Measurements from ENCODE around the gene CPNE6. TPM values are rescaled to one million over a fixed set of nuclear protein-coding genes. Genes with fewer than 3 reads are reported as not detected.

CPNE6 gene
- polyA plus RNA-seq, 1 of the 3 experiments (the other 2 are of a cell fraction) = not detected

GRCh38 chr14:24072436-24072835 is 1.1 kb downstream of the CPNE6 start:
- Histone ChIP-seq H3K79me2 (ENCODE audit: insufficient read depth) (no peaks in the 10 kb centered on the region), H3K4me3 (ENCODE audit: low read depth in 2 of 2, low read length in 1 of 2) (no peak overlapping the region), H3K9me3 (no peaks in the 10 kb centered on the region), H2AFZ (ENCODE audit: low read depth) (no peak overlapping the region), H3K4me2 (no peak overlapping the region), H4K20me1 (ENCODE audit: insufficient read depth) (no peaks in the 10 kb centered on the region), H3K9ac (no peak overlapping the region), H3K4me1 (ENCODE audit: control insufficient read depth in 1 of 2, insufficient read depth in 2 of 2, low read depth in 1 of 2, low read length in 1 of 2) (no peaks in the 10 kb centered on the region; a peak in 1 of 4 replicates), H3K27ac (ENCODE audit: low read depth in 2 of 2, low read length in 1 of 2) (no peak overlapping the region), H3K9me2 (no peaks in the 10 kb centered on the region), H3F3A (replicated peaks; ENCODE audit: insufficient read depth) (no peaks in the 10 kb centered on the region), H3K27me3 (ENCODE audit: insufficient read depth) (no peaks in the 10 kb centered on the region; the same call in 1 of the 2 replicates), H3K36me3 (replicated peaks in 1 of 2; ENCODE audit: control insufficient read depth in 1 of 2, insufficient read depth in 2 of 2, low read length in 1 of 2) (no peaks in the 10 kb centered on the region)
- no peak for TF ChIP-seq EP300 (IDR thresholded peaks at IDR 0.05; ENCODE audit: borderline replicate concordance in 1 of 2, low read depth in 1 of 2, low read length in 1 of 2)
- TF ChIP-seq SIN3A (IDR thresholded peaks at IDR 0.05; ENCODE audit: borderline replicate concordance, low read depth, low read length) = no peak
- DNase-seq = no peak
- ChIA-PET CTCF (interaction anchor here (4.0 to 42.8 kb wide), 3 partner anchors 8 to 28 kb away, joined by 18 to 1159 read pairs (median 284); partner anchors contain the start of gene PCK2), POLR2A (no interaction called here)
- 68% methylated on average over 7 of the region's 7 CpGs for WGBS (ENCODE audit: low lambda C conversion rate)

- Histone ChIP-seq H3K9me2 (no peaks in the 10 kb centered on the region), H3K9ac (no peak overlapping the region), H4K20me1 (ENCODE audit: insufficient read depth) (no peaks in the 10 kb centered on the region), H3K4me3 (ENCODE audit: low read depth in 2 of 2, low read length in 1 of 2) (no peak overlapping the region), H3F3A (replicated peaks; ENCODE audit: insufficient read depth) (no peaks in the 10 kb centered on the region), H3K4me1 (ENCODE audit: control insufficient read depth in 1 of 2, insufficient read depth in 2 of 2, low read depth in 1 of 2, low read length in 1 of 2) (no peaks in the 10 kb centered on the region; a peak in 1 of 4 replicates), H3K36me3 (replicated peaks in 1 of 2; ENCODE audit: control insufficient read depth in 1 of 2, insufficient read depth in 2 of 2, low read length in 1 of 2) (no peaks in the 10 kb centered on the region), H3K27me3 (ENCODE audit: insufficient read depth) (no peaks in the 10 kb centered on the region; the same call in 1 of the 2 replicates), H3K27ac (ENCODE audit: low read depth in 2 of 2, low read length in 1 of 2) (no peak overlapping the region), H3K9me3 (no peaks in the 10 kb centered on the region), H2AFZ (ENCODE audit: low read depth) (no peak overlapping the region), H3K4me2 (no peak overlapping the region), H3K79me2 (ENCODE audit: insufficient read depth) (no peaks in the 10 kb centered on the region)
- 76% methylated on average over 22 of the region's 26 CpGs for WGBS (ENCODE audit: low lambda C conversion rate)
- DNase-seq = no peak
- TF ChIP-seq TCF12 (IDR thresholded peaks at IDR 0.05) (no peak), YY1 (IDR thresholded peaks at IDR 0.05; ENCODE audit: low read depth) (no peak), POLR2AphosphoS5 (IDR thresholded peaks at IDR 0.05; ENCODE audit: low read depth, low read length) (no peak), EP300 (IDR thresholded peaks at IDR 0.05; ENCODE audit: borderline replicate concordance in 1 of 2, low read depth in 1 of 2, low read length in 1 of 2) (no peak), MAX (IDR thresholded peaks at IDR 0.05; ENCODE audit: low read depth) (no peak), FOXM1 (IDR thresholded peaks at IDR 0.05; ENCODE audit: low read depth) (no peak), CTCF (IDR thresholded peaks at IDR 0.05) (no peak)
- CTCF ChIA-PET = interaction anchor here (1.5 to 42.8 kb wide), 4 partner anchors 8 to 27 kb away, joined by 4 to 1159 read pairs (median 151); partner anchors contain the start of gene PCK2
- POLR2A ChIA-PET = interaction anchor here (1.8 kb wide), 1 partner anchor 22 kb away, joined by 3 read pairs; the partner anchor contains the start of gene CARMIL3
Observed at GRCh38 chr14:24072881-24073877, 1.8 kb downstream of the CPNE6 start.

Data from SK-N-SH (cell line).